Activated naive CD4-positive, alpha-beta T cell treated with anti-CD3 and anti-CD28 coated beads, Interleukin-2, amount 50 U/mL, for 16 hours (primary cell): ENCODE results near the gene KMT2D.

Source experiments
- DNase-seq: peaks from one replicate; pipeline ENCODE4 v3.0.0-alpha.2; 2020

KMT2D gene

DNA sequence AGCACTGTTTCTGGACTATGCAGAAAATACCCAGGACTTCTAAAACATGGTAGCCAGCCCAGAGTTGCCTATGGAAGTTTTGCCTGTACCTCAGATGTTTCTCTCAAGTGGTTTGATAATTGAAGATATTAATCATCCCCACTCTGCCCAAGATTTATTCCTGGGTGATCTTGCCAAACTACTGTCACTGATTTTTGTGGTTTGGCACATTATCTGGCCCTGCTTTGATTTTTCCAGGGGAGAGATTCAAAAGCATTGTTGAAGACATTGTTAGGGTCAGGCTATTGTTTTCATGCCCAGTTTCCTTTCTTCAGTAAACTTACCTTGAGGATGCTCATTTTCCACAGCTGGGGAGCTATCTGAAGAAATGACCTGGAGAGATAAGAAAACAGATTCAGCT, 47.9 kb downstream of the KMT2D start:
- no peak for DNase-seq
